PC-3 (cell line): ENCODE results near the gene WWC1.

Experiments
- EZH2 ChIP-seq: fragments of 300-600 bp; sonication (generic); IDR thresholded peaks from one replicate; pipeline ENCODE4 v1.6.1; 2017; ENCODE audit warnings: antibody characterized with exemption, mild to moderate bottlenecking, low read length; ENCODE audit not compliant: unreplicated experiment
- EZH2phosphoT487 ChIP-seq: fragments of 300-600 bp; sonication (generic); IDR thresholded peaks from 2 replicates; pipeline ENCODE4 v1.6.1; 2018; ENCODE audit warnings: mild to moderate bottlenecking, antibody characterized with exemption, low read length, borderline replicate concordance
- TF ChIP-seq, protein P1 (sequence below): fragments of 300-600 bp; sonication (generic); conservative IDR thresholded peaks from 2 replicates; pipeline ENCODE4 v1.5.1; 2017; ENCODE audit warnings: antibody characterized with exemption, low read depth, mild to moderate bottlenecking, low read length

DNA sequence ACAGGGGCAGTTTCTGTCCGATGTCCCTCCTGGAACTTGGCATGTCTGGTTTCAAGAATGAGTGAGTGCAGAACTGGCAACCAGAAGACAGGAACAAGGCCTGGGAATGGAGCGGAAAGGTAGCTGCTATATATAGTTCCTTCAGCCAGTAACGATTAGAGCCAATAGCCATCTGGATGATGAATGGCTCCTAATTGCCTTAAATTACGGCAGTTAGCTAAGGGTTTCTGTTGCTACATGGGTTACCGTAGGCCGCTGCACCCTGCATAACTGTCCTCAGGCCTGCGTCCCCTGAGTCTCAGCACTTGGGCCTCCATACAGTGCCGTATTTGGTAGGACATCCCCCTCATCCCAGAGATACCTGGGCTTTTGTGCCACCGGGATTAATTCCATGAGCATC is 29.4 kb downstream of the WWC1 start:
- TF ChIP-seq, protein P1, sequence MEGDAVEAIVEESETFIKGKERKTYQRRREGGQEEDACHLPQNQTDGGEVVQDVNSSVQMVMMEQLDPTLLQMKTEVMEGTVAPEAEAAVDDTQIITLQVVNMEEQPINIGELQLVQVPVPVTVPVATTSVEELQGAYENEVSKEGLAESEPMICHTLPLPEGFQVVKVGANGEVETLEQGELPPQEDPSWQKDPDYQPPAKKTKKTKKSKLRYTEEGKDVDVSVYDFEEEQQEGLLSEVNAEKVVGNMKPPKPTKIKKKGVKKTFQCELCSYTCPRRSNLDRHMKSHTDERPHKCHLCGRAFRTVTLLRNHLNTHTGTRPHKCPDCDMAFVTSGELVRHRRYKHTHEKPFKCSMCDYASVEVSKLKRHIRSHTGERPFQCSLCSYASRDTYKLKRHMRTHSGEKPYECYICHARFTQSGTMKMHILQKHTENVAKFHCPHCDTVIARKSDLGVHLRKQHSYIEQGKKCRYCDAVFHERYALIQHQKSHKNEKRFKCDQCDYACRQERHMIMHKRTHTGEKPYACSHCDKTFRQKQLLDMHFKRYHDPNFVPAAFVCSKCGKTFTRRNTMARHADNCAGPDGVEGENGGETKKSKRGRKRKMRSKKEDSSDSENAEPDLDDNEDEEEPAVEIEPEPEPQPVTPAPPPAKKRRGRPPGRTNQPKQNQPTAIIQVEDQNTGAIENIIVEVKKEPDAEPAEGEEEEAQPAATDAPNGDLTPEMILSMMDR: no peak
- TF ChIP-seq EZH2phosphoT487 (no peak), EZH2 (no peak)
